Raji (cell line): Measurements from ENCODE around the gene SCFD2.

Experiments used
- POLR2A ChIP-seq: IDR thresholded peaks from 2 replicates; pipeline ENCODE4 v1.6.1; 2011; ENCODE audit warnings: low read depth, low read length, control low read depth; ENCODE audit not compliant: insufficient read depth

The SCFD2 gene

DNA sequence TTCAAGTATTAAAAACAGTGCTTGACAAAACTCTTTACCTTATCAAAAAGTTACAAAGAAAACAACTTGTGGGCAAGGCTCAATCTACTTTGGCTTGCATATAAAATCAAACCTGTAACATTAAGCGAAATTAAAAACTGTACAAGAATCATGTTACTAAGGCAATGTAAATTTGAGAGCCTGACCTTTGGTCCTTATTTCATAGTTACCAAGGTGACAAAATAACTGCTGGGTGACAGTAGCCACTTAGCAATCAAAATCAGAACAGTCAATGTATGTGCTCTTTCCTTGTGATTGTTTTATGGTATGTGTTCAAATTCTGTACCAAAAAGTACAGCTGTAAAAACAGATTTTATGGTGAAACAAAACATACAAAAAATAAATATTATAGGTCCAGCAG, 299.7 kb downstream of the SCFD2 start:
- no peak for TF ChIP-seq POLR2A

DNA sequence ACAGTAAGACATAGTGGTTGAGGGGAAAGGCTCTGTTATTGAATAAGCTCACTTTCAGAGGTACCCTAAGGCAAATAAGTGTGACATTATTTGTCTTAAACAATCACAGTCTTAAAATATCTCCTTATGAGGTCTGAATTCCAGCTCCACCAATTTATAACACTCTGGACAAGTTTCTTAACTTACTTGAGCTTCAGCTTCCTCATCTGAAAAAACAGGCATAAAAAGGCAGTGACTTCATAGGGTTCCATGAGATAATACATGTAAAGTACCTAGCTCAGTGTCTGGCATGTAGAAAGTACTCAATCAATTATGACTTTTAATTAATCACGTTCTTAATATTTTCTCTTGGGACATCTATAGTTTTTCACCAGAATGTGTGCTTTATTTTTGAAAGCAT, 301.3 kb downstream of the SCFD2 start:
- no peak for TF ChIP-seq POLR2A

DNA sequence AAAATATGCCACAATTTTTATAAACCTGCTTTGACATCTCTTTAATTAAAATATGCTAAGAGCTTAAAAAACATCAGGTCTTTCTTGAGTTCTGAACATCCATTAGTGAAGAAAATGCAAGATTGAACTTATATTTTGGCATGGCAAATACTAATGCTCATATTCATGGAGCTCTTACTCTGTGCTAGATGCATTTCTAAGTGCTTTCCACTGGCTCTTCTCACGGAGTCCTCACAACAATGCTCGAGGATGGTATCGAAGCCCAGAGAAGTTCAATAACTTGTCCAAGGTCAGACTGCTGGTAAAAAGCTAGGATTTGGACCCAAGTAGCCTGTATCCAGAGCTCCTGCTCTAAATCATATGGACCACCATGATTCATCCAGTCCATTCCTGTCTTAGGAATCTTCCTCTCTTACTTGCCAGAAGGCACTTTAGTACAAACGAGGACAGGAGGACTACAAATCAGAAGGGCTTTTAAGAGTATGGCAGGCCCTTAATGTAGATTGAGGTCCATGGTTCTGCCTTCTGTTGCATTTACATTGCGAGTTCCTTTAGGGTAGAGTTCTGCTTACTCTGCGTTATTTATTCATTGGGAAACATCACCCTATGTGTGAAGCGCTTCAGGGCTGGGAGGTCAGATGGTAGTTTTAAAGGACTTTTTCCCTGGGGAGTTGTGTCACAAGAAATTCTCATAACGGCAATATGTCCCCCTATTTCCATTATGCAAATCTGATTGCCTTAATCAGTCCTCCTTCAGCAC, 304.6 kb downstream of the SCFD2 start:
- no peak for TF ChIP-seq POLR2A

DNA sequence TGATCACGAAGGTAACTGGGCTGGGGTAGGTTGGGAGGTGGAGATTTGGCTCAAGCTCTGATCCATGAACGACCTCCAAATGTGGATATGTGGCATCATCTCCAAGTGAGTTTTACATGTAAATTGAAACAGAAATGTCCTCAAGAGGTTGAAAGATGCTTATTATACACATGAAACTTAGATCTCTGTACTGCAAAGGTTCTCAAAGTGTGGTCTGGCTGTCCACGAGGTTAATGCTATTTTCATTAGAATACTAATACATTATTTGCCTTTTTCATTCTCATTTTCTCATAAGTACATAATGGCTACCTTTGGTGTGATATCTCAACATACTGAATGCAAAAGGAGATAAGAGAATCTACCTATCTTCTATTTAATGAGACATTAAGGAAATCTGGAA, 305.6 kb downstream of the SCFD2 start:
- TF ChIP-seq POLR2A, result no peak

DNA sequence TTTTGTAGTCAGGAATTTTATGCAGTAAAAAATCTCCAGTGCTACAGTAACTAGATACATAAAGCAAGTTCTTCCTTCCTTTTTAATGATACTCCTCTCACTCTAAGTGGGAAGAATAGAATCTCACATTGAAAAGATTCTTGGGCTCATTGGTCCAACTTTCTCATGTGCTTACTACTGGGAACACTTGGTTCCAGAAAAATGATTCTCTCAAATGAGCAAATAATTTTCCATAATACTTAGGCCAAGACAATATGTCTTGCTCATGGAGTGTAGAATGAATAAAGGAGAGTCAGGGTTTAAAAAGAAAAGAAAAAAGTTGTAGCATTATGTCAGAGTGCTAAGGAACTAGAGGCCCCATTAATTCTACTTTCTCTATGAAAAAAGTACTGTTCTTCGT, 306.0 kb downstream of the SCFD2 start:
- no peak for TF ChIP-seq POLR2A

DNA sequence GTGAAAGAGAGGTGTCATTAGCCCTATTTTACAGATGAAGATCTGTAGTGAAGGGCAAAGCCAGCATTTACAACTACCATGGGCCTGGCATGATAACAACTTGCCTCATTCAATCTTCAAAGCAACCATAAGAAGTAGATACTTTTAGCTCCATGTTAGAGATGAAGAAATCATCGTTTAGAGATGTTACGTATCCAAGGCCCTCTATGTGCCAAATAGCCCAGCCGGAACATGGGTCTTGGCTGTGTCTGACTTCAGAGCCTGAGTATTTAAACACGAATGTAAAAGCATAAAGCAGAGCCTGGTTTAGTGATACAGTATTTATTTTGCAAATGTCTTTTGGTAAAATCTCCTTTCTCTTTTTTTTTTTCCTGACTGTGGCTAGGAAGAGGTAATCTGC, 306.6 kb downstream of the SCFD2 start:
- no peak for TF ChIP-seq POLR2A

DNA sequence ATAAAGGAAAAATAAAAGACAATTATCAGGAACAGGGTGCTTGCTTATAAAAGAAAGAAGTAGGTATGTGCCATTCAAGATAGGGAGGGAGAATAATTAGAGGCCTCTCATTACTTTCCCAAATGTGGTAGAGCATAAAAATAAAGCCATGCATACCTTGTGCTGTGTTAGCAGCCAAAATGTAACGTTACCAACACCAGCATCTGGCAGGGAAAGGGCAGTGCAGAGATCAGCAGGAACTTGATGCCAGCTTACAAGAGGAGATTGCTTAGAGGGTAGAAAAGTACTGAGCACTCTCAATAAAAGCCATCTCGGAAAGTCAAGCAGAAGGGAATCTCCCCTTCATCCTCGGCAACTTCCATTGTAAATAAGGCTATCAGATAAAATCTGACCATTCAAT, 308.2 kb downstream of the SCFD2 start:
- no peak for TF ChIP-seq POLR2A

DNA sequence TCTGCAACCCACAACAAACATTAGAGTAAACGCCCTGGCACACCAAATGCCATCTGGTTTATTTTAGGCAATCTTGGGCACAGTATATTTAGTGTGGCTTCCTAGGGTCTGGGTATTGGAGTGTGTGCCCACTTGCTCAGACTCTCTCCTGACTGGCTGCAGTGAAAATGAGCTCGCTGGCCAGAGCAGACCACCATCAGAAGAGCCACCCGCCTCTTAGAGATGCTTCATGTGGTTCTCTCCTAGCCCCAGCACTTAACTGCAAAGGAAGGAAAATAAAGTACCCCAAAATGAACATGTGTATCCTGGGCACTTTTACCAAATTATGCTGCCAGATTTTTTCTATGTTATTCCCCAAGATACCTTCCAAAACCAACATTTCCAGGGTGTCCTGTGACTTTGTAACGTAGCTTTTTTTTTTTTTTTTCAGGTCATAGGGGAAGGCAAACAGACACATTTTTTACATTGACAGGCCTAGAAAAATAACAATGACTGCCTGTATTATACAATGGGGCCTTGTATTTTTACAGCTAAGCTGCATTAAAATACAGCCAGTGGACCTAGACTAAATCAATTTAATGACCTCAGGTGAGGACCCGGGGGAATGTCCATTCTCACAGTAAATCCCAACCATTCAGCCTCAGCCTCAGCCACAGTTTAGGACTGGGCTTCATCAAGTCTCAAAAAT, 310.0 kb downstream of the SCFD2 start:
- no peak for TF ChIP-seq POLR2A

DNA sequence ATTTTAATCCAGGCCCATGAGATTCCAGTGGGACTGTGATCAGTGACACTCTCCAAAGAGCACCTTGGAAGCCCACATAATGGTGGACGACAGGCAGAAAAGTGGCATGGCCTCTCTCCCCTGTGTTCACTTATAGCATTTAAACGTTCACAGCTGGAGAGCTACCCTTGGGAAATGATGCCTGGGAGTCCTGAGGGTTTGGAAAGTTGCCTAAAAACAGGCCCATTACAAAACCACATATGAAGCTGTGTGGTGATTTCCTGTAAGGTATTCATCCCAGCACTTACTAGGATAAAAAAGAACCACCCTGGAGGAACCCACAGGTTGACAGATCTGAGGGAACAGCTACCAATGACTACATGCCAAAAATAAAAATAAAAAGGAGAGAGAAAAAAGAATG, 310.6 kb downstream of the SCFD2 start:
- TF ChIP-seq POLR2A, result no peak

DNA sequence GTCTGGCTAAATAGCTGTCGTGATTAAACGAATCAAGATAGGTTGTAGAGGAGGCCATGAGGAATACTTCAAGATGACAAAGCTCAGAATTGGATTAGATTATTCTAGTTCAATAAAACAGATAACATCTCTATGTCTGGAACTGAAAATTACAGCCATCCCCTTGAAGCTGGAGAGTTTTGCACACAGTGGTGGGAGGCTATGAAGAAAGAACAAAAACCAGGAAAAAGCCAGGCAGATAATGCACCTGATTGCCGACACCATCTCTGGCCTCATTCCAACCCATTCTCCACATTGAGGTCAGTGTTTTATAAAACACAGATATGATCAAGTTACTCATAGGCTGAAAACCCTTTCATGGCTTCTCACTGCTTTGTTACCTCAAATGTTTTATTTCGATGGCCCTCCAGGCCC, 315.5 kb downstream of the SCFD2 start:
- TF ChIP-seq POLR2A, result no peak

DNA sequence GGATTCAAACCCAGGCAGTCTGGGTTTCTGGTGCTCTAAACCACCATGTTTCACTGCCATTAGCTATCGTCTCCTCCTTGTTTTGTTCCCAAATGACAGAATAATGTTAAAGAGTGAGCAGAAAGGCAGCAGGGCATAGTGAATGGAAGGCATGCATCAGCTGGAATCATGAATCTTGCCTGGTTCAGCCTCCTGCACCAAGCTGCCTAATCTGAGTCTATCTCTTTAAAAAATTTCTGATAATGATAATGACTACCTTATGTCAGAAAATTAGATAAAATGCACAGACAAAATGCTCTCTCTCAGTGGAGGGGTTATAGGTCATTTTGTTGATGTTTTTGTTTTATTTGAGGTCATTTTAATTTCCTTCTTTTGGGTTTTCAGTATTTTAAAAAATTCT, 316.3 kb downstream of the SCFD2 start:
- no peak for TF ChIP-seq POLR2A

DNA sequence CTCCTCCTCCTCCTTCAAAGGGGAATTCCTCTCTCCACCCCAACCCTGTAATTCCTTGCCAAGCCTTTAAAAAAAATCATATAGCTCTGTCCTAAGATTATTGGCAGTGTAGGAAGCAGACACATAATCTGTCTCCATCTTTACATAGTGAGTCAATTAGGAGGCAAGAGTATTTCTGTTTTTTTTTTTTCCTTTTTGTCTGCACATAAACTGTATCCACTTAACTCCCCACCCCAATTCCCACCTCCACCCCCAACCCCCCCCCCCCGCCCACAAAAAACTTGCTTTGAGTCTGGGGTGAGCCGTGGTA, 321.3 kb downstream of the SCFD2 start:
- TF ChIP-seq POLR2A, result no peak

DNA sequence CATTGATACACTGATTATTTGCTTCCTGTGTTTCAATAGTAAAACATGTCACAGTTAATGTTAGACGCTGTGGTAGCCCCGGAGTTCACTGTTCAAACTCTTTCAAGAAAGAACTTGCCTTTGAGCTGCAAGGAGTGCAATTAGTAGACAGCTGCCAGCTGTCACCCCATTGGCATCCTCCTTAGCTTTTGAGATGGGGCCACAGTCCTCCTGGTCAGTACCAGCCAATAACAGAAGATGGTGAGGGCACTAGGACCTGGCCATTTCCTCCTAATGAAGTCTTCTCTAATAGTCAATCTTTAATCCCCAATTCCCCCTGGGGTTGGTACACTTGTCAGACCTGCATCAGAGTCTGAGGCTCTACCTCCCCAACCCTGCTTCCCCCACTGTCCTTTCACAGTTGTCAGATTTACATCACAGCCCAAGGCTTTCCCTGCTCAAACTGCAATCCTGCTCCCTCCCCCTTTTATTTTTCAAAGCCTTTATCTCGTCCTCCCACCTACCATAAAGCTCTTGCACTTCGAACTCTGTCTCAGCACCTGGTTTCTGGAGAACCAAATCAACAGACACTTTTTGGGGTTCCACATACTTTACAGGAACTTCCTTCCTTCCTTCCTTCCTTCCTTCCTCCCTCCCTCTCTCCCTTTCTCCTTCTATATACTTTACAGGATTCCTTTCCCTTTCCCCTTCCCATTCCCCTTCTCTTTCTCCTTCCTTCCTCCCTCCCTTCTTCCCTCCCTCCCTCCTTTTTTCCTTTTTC, 321.8 kb downstream of the SCFD2 start:
- no peak for TF ChIP-seq POLR2A

DNA sequence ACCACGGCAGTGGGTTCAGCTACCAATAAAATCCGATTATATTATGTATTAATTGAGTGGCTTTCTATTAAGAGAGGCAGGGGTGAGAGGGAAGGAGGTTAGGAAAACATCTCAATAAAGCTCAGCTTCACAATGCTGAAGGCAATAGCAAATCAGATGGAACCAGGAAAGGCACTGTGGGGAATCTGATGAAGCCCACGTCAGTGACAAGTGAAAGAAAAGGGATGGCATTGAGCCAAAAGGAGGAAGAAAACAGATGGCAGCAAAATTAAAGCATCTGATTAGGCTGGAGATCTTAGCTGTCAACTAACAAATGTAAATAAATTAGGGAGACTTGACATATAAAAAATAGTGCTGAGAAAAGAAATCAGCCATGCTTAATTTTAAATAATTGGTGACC, 322.8 kb downstream of the SCFD2 start:
- no peak for TF ChIP-seq POLR2A

DNA sequence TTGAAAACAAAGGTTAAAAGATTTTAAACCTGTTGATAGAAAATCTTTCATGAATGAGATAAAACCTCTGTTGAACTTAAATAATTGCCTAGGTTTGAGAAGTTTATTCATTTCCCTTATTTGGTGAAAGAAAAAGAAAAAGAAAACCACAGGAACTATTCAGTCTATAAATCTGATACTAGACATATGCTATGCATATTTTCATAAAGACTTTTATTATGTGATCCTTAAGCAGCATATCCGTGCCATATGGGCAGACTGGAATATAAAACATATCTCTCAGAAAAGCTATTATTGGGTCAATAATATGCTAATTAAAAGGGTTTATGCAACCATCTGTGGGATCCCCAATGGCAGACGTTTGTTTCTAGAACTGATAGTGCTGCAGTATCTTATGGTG, 325.0 kb downstream of the SCFD2 start:
- TF ChIP-seq POLR2A, result no peak

DNA sequence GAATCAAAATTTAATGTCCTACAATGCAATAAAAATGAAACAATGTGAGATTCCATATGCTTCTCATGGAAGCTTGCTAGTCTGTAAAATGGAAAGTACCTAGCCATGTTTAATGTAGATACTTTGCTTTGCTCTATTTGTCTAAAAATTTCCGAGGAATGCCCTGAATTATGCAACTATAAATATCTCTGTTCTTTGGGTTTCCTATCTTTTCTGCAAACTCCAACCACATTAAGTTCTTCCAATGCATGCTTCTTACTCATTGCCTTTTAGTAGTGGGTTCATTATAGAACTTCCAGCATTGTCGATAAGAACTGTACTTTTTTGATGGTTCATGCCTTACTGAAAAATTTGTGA, 325.4 kb downstream of the SCFD2 start:
- TF ChIP-seq POLR2A, result no peak

DNA sequence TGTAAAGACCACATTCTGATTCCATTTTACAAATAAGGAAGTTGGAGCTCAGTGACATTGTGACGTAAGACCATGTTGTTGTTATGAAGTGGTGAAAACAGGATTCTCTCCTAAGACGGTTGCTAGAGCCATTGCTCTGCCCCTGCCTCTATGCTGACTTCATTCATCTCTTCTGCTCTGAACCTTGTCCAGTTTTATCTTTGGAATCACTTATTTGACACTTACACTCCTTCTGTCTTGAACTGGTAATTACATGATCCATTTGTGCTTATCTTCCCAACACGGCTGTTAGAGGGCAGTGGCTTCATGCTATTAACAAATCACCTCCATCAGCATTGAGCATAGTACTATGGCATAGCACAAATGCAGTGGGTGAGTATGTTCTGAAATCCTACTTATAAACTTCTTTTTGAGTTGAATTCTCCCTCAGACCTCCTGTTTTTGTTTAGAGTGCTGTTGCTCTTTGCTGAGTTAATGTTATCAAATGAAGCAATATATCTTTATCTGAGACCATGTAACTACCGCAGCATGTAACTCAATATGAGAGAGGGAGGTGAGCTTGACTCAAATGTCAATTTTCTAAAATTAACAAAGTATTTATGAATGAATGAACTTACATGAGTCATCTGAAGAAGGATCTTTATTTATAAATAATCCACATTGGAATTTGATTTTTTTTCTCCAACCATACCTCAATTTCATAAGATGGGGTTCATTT, 326.0 kb downstream of the SCFD2 start:
- TF ChIP-seq POLR2A, result no peak
